GM12892 (cell line): ENCODE results near the gene RSPH9.
"Not testable (repeated sequence)": the region's sequence is repeated elsewhere in the genome, so short reads cannot be mapped to it uniquely, and the experiment has no call there.

Experiments
- DNase-seq: peaks from one replicate; pipeline ENCODE4 v3.0.0; 2011; ENCODE audit not compliant: insufficient read length
- FAIRE-seq: peaks from 2 replicates; lab custom pipeline; 2011; peaks lifted over from hg19 to GRCh38; lab: Jason Lieb, UNC
- POLR2A ChIP-seq: IDR thresholded peaks from 2 replicates; pipeline ENCODE4 v1.6.1; 2011; ENCODE audit warnings: low read depth, low read length, control low read depth
- POLR2AphosphoS5 ChIP-seq: IDR thresholded peaks from 2 replicates; pipeline ENCODE4 v1.6.1; 2011; ENCODE audit warnings: low read depth, low read length, control low read depth
- TAF1 ChIP-seq: IDR thresholded peaks from 2 replicates; pipeline ENCODE4 v1.6.1; 2011; ENCODE audit warnings: low read depth, mild to moderate bottlenecking, control low read depth, low read length, borderline replicate concordance

RSPH9 gene

DNA sequence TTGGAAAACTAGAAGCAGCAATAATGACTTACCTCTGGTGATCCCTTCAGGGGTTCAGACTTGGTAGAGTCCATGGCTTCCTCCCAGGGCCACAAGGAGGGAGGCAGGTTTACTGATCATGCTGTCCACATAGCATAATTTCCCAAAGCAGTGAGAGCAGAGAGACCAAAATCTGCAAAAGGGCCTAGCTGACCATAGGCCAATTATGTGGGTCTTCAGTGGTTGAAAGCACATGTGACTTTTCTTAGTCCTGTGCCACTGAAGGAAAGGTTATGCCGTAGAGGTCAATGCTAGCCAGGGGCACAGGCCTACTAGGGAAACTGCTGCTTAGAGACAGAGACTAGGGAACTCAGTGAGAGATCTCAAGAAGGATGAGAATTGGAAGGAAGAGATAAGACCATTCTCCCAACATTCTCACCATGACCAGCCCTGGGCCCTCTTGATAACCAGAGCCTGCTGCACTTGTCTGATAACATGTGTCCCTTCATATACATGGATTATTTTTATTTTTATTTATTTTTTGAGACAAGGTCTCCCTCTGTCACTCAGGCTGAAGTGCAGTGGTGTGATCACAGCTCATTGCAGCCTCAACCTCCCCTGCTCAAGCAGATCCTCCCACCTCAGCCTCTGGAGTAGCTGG lies 13.7 kb upstream of the RSPH9 start:
- TF ChIP-seq POLR2AphosphoS5 (no peak), TAF1 (no peak), POLR2A (no peak)
- FAIRE-seq (no peak), DNase-seq (no peak)

DNA sequence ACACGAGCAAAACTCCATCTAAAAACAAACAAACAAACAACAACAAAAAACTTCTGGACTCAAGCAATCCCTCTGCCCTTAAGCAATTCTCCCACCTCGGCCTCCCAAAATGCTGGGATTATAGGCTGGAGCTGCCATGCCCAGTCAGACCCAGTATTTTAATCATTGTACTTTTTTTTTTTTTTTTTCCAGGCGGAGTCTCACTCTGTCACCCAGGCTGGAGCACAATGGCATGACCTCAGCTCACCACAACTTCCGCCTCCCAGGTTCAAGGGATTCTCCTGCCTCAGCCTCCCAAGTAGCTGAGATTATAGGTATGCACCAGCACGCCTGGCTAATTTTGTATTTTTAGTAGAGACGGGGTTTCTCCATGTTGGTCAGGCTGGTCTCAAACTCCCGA lies 11.8 kb upstream of the RSPH9 start:
- DNase-seq = not testable (repeated sequence)

DNA sequence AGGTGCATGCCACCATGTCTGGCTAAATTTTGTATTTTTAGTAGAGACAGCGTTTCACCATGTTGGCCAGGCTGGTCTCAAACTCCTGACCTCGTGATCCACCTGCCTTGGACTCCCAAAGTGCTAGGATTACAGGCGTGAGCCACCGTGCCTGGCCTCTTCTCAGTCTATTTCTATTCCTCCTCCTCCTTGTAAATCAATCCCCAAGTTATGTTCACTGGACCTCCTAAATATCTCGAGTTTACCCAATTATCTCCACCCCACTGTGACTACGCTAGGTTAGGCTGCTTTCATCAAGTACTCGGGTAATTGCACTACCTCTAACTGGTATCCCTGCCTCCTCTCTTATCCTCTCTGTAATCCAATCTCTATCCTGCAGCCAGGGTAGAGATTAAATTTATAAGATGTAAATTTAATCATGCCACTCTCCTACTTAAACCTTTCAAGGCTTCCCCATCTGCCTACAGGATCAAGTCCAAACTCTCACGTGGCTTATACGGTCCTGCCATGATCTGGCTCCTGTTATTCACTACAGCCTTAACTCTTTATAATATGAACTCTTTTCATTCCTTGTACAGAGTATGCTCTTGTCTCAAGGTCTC lies 10.0 kb upstream of the RSPH9 start:
- TF ChIP-seq TAF1 (no peak), POLR2A (no peak)
- no peak for DNase-seq
- FAIRE-seq = no peak

More for the DNA sequence above, 11.8 kb upstream of the RSPH9 start:
- not testable (repeated sequence) for FAIRE-seq

DNA sequence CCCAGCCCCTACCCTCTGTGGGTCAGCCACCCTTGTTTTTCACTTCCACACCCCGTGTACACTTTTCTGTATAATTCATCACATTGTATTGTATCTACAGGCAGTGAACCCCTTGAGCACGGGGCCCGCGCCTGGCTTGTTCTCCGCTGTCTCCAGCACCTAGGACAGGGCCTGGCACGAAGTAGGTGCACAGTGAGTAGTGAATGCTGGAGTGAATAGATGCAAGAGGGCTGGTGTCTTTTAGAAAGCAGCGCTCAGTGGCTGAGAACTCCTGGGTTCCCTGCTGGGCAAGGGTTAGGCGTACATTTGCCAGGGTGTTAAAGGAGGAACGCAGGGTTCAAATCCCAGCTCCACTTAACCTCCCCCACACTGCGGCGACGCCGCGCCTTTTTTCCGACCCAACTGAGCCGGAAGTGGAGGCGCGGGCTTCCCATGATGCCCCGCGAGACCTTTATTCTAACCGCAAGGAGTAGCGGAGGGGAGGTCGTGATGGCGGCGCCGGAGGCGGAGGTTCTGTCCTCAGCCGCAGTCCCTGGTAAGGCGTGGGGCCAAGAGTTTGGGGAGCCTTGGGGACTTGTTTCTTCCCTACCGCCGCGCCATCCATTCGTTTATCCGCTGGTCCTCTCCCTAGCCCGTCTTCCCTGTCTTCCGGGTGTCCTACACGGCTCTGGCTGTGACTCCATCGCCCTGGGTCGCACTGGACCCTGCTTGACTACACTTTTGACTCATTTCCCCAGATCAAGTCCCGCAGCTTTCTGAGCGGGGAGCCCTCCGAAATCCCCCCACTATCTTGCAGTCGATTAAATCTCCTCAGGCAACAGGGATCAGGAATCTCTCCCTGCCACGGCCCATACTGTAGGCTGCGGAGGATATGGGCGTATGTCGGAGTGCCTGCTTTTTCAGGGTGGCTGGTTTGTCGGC lies 9.2 kb upstream of the RSPH9 start, which contains the start of gene MAD2L1BP:
Gene MAD2L1BP (plus strand): TSS at position 454 of the 921 bp plus-strand sequence. CDS start 36 bp downstream, at position 490.
- DNase-seq (peak; percentile 80), FAIRE-seq (peak; percentile 83)
- TF ChIP-seq TAF1 (peak; percentile 86), POLR2A (peak; percentile 96), POLR2AphosphoS5 (peak; percentile 87)

DNA sequence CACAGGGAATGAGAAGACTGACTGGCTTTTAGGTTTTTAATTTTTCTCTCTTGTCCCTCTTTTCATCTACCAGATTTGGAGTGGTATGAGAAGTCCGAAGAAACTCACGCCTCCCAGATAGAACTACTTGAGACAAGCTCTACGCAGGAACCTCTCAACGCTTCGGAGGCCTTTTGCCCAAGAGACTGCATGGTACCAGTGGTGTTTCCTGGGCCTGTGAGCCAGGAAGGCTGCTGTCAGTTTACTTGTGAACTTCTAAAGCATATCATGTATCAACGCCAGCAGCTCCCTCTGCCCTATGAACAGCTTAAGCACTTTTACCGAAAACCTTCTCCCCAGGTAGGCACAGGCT lies 8.6 kb upstream of the RSPH9 start:
- DNase-seq = no peak
- TF ChIP-seq POLR2A (no peak), POLR2AphosphoS5 (no peak), TAF1 (no peak)
- peak; percentile 72 for FAIRE-seq

DNA sequence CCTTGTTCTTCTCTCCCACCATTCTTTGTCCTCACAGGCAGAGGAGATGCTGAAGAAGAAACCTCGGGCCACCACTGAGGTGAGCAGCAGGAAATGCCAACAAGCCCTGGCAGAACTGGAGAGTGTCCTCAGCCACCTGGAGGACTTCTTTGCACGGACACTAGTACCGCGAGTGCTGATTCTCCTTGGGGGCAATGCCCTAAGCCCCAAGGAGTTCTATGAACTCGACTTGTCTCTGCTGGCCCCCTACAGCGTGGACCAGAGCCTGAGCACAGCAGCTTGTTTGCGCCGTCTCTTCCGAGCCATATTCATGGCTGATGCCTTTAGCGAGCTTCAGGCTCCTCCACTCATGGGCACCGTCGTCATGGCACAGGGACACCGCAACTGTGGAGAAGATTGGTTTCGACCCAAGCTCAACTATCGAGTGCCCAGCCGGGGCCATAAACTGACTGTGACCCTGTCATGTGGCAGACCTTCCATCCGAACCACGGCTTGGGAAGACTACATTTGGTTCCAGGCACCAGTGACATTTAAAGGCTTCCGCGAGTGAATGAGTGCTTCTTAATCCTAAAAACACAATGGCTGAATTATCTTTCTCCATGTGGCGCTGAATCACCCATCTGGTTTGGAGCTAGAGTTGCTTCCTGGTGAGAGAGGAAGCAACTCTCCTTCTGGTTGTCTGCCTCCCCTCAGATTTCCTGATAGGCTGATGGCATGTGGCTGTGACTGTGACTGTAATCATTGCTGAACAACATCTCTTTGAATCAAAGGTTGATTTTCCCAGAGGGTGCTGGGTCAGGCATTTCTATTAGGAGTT lies 4.6 kb upstream of the RSPH9 start:
- TF ChIP-seq TAF1 (no peak), POLR2A (no peak)
- no peak for FAIRE-seq
- no peak for DNase-seq

DNA sequence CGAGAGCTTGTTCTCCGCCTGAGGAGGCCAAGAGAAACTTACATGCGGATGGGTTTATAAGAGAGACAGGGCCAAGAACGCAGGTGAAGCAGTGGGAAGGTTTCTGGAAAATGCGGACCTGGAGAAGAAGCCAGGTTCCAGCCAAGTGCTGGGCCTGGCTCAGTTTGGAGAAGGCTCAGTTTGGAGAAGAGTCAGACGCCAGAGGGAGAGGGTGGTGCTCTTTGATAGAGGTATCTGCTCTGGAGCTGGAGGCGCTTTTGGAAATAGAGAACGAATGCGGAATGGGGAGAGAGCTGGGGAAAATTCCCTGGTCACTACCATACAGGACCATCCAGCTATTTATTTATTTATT lies 753 bp downstream of the RSPH9 start:
- no peak for DNase-seq
- TF ChIP-seq POLR2A = no peak
- TF ChIP-seq TAF1 = no peak
- TF ChIP-seq POLR2AphosphoS5 = no peak
- no peak for FAIRE-seq

DNA sequence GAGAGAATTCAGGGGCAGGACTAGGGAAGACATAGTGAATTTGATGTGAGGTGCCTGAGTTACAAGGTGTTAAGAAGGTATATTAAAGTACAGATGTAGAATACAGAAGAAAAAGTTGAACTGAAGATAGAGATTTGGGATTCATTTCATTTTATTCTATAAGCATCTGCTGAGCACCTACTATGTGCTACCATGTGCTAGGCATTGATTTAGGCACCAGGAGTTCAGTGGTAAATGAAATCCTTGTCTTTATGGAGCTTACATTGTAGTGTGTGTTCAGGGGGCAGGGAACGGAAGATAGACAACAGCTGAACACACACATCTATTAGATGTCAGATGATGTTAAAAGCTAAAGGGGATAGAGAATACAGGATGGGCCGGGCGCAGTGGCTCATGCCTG lies 2.8 kb downstream of the RSPH9 start:
- no peak for FAIRE-seq

GRCh38 chr6:43648248-43648647 lies 3.4 kb downstream of the RSPH9 start:
- FAIRE-seq (no peak), DNase-seq (no peak)
- no peak for TF ChIP-seq POLR2A
- TF ChIP-seq POLR2AphosphoS5 = no peak
- TF ChIP-seq TAF1 = no peak

More for the DNA sequence above, 2.8 kb downstream of the RSPH9 start:
- no peak for DNase-seq
- no peak for TF ChIP-seq POLR2A
- no peak for TF ChIP-seq POLR2AphosphoS5
- no peak for TF ChIP-seq TAF1

DNA sequence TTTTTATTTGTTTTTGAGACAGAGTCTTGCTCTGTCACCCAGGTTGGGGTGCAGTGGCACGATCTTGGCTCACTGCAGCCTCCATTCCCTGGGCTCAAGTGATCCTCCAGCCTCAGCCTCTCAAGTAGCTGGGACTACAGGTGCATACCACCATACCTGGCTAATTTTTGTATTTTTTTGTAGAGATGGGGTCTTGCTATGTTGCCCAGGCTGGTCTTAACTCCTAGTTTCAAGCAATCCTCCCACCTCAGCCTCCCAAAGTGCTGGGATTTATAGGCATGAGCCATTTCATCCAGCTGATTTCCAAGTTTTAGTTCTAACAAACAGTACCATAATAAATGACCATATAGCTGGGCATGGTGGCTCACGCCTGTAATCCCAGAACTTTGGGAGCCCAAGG lies 8.0 kb downstream of the RSPH9 start:
- FAIRE-seq, DNase-seq: not testable (repeated sequence)

GRCh38 chr6:43657221-43657802 lies 12.5 kb downstream of the RSPH9 start:
- DNase-seq = no peak
- FAIRE-seq = no peak
- TF ChIP-seq POLR2A = no peak
- no peak for TF ChIP-seq TAF1
- no peak for TF ChIP-seq POLR2AphosphoS5

- no peak for FAIRE-seq
- no peak for DNase-seq
- no peak for TF ChIP-seq POLR2A
- TF ChIP-seq POLR2AphosphoS5 = no peak
- no peak for TF ChIP-seq TAF1
Observed at GRCh38 chr6:43658161-43658560, 13.3 kb downstream of the RSPH9 start.

GRCh38 chr6:43662948-43663347 lies 18.1 kb downstream of the RSPH9 start:
- not testable (repeated sequence) for FAIRE-seq, DNase-seq
